ENCODE results near the gene NUDT4.

DNA sequence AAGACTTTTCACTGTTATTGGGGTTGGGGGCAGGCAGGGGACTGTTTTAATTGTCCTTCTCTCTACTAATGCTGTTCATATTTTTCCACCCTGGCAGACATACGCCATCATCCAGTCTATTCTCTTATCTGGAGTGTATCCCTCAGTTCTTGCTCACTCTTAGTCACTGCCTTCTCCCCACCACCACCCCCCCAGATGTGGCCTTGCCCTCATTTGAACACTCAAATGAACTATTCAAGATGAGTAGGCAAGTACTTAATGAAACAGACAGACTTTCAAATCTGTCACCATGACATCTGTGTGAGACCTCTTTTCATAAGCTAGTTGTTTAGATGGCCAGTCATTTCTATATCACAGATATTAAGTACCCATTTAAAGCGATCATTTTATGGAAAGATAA, 10.1 kb downstream of the NUDT4 start:
- TF ChIP-seq EZH2 (IDR thresholded peaks at IDR 0.05; ENCODE audit: low read depth, low read length, severe bottlenecking) (no peak), RXRA (IDR thresholded peaks at IDR 0.05; ENCODE audit: insufficient read depth, low read depth, low read length) (no peak), POLR2A (IDR thresholded peaks at IDR 0.05; ENCODE audit: control extremely low read depth in 1 of 2, low read depth in 2 of 2, low read length in 2 of 2) (no peak), SIN3A (conservative IDR thresholded peaks at IDR 0.05 in 1 of 2, IDR thresholded peaks at IDR 0.05 in 1 of 2; ENCODE audit: low read depth in 1 of 2, low read length in 2 of 2) (no peak), BRCA1 (IDR thresholded peaks at IDR 0.05; ENCODE audit: low read depth, low read length) (no peak), RAD21 (IDR thresholded peaks at IDR 0.05 in 1 of 2, conservative IDR thresholded peaks at IDR 0.05 in 1 of 2; ENCODE audit: low read depth in 2 of 2, low read length in 2 of 2) (no peak), RFX5 (IDR thresholded peaks at IDR 0.05; ENCODE audit: borderline replicate concordance, low read depth, low read length) (no peak), POLR2AphosphoS5 (IDR thresholded peaks at IDR 0.05; ENCODE audit: low read depth, low read length) (no peak), SIX5 (IDR thresholded peaks at IDR 0.05; ENCODE audit: low read depth, low read length) (no peak), CHD2 (IDR thresholded peaks at IDR 0.05; ENCODE audit: low read length) (no peak), ASH2L (IDR thresholded peaks at IDR 0.05; ENCODE audit: low read length) (no peak), CBX8 (IDR thresholded peaks at IDR 0.05; ENCODE audit: borderline replicate concordance, low read depth, low read length) (no peak)
- TF ChIP-seq, protein P1, sequence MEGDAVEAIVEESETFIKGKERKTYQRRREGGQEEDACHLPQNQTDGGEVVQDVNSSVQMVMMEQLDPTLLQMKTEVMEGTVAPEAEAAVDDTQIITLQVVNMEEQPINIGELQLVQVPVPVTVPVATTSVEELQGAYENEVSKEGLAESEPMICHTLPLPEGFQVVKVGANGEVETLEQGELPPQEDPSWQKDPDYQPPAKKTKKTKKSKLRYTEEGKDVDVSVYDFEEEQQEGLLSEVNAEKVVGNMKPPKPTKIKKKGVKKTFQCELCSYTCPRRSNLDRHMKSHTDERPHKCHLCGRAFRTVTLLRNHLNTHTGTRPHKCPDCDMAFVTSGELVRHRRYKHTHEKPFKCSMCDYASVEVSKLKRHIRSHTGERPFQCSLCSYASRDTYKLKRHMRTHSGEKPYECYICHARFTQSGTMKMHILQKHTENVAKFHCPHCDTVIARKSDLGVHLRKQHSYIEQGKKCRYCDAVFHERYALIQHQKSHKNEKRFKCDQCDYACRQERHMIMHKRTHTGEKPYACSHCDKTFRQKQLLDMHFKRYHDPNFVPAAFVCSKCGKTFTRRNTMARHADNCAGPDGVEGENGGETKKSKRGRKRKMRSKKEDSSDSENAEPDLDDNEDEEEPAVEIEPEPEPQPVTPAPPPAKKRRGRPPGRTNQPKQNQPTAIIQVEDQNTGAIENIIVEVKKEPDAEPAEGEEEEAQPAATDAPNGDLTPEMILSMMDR (IDR thresholded peaks at IDR 0.05; ENCODE audit: control extremely low read depth in 1 of 3, insufficient read depth in 1 of 3, low read depth in 1 of 3, low read length in 3 of 3), result no peak
- TF ChIP-seq, protein P2, sequence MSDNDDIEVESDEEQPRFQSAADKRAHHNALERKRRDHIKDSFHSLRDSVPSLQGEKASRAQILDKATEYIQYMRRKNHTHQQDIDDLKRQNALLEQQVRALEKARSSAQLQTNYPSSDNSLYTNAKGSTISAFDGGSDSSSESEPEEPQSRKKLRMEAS (IDR thresholded peaks at IDR 0.05), result no peak

Data from H1 (cell line).